Mammary microvascular endothelial cell (primary cell): ENCODE data around the gene IFIT2. TPM values are rescaled to one million over a fixed set of nuclear protein-coding genes. Genes with fewer than 3 reads are reported as not detected.

Source experiments
- total RNA-seq: library from RNA; depleted of rRNA; stranded (reverse); fragments of >200 nt; gene quantifications from 2 replicates; pipeline ENCODE4 v1.2.3, GENCODE V29; 2015

Gene IFIT2
- total RNA-seq = 5.5 and 5.9 TPM in 2 replicates

GRCh38 chr10:89301721-89302445, at the start of gene IFIT2:
Gene IFIT2, plus strand, starts transcription at chr10:89302046. Its CDS starts 78 bp downstream, at chr10:89302124.

GRCh38 chr10:89327803-89328441, 26.1 kb downstream of the IFIT2 start, which contains the start of gene IFIT3:
Gene IFIT3, plus strand, starts transcription at chr10:89327997. Its CDS starts 77 bp downstream, at chr10:89328074.

Other genes starting within 250 kb of the IFIT2 start
- gene CH25H, start 94.7 kb upstream of the IFIT2 start, total RNA-seq = 4.4 and 6.7 TPM in 2 replicates
- 49.4 and 54.9 TPM in 2 replicates for gene LIPA, start 50.3 kb upstream of the IFIT2 start, total RNA-seq
- gene IFIT3, start 26.0 kb downstream of the IFIT2 start, total RNA-seq = 61.5 and 61.6 TPM in 2 replicates
- 0.34 TPM in 1 of 2 replicates, not detected in the other for gene IFIT1B, start 76.0 kb downstream of the IFIT2 start, total RNA-seq
- 33.7 and 44.0 TPM in 2 replicates for gene IFIT1, start 90.6 kb downstream of the IFIT2 start, total RNA-seq
- 17.1 and 19.8 TPM in 2 replicates for gene IFIT5, start 112.5 kb downstream of the IFIT2 start, total RNA-seq
- not detected in 2 replicates for gene SLC16A12, start 233.5 kb downstream of the IFIT2 start, total RNA-seq